LoVo (cell line): ENCODE data around the gene ALK.

Experiments
- DNase-seq: peaks from one replicate; pipeline ENCODE4 v3.0.0-alpha.2; 2016; ENCODE audit warnings: low spot score

Gene ALK

GRCh38 chr2:29400930-29401653, 520.3 kb downstream of the ALK start:
- no peak for DNase-seq

- peak; percentile 12 for DNase-seq
Observed at GRCh38 chr2:29398384-29399237, 522.8 kb downstream of the ALK start.

- no peak for DNase-seq
Observed at GRCh38 chr2:29397713-29398112, 523.7 kb downstream of the ALK start.

DNA sequence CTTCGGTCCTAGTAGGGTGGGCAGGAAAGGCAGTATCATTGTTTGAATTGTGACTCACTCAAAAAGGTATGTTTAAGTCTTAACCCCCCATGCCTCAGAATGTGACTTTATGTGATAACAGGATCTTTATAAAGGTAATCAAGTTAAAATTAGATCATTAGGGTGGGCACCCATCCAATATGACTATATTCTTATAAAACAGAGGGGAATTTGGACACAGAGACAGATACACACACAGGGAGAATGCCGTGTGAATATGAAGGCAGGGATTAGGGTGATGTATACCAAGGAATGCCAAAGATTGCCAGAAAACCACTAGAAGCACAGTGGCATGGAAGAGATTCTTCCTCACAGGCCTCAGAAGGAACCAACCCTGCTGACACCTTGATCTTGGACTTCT, 524.3 kb downstream of the ALK start:
- peak; percentile 11 for DNase-seq

- no peak for DNase-seq
Observed at GRCh38 chr2:29394981-29395350, 526.4 kb downstream of the ALK start.

DNA sequence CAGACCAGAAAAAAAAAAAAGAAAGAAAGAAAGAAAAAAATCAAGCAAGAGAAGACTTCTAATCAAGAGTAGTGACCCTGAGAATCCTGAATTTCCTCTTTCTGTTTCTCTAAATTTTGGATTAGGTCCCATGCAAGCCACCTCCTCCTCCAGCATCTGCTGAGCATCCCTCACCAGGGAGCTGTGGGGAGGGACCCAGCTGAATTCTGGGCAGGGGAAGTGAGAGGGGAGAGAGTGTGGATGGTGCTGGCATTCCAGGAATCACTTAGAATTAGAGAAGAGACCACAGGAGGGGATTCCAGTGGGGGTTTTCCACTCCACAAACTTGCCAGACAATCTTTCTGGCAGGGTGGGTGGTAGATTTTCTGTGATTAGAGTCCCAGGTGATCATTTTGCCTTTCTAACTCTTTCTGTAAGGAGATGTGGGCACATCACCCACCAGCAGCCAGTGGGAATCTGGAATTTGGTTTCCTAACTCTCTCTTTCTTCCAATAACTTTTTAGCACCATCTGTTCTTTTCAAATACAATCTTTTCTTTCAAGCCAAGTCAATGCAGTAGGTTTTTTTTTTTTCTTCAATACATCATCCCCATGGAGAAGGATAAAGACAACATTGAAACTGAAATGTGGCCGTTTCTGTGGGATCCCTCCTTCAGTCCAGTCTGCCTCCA, 526.9 kb downstream of the ALK start:
- DNase-seq, result no peak

- no peak for DNase-seq
Observed at GRCh38 chr2:29393676-29394075, 527.7 kb downstream of the ALK start.

DNA sequence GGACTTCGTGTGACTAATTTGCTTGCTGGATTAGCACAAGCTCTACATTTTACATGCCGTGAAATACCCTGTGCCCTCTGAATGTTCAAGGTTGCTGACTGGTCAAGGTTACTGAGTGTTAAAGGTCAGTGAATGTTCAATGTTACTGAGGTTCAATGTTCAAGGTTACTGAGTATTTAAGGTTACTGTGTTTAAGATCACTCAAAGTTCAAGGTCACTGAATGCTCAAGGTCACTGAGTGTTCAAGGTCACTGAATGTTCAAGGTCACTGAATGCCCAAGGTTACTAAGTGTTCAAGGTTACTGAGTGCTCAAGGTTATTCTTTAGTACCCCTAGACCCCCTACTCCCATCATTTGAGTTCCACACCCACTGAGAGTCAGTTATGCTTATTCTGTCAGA, 528.6 kb downstream of the ALK start:
- no peak for DNase-seq

- DNase-seq, result no peak
Observed at GRCh38 chr2:29390136-29390535, 531.2 kb downstream of the ALK start.

- DNase-seq, result no peak
Observed at GRCh38 chr2:29389686-29390085, 531.7 kb downstream of the ALK start.

- no peak for DNase-seq
Observed at GRCh38 chr2:29388071-29388470, 533.3 kb downstream of the ALK start.

- no peak for DNase-seq
Observed at GRCh38 chr2:29382486-29382885, 538.9 kb downstream of the ALK start.

- no peak for DNase-seq
Observed at GRCh38 chr2:29377788-29378187, 543.6 kb downstream of the ALK start.

DNA sequence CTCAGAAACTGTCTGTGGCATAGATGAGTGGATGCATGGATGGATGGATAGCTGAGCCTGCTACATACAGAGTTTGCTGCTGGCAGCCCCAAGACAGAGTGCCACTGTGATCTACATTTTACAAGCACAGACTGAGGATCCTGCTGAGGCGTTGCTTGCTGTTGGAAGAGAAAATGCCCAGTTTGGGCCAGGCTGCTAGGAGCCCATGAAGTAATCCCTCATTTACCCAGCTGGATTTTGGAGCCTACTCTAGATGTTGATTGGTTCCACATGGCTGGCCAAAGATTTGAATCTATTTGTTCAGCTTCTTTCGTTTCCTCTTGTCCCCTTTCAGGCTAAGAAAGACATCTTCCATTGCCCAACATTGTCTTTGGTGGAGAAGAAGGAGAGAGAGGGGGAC, 544.8 kb downstream of the ALK start:
- DNase-seq, result no peak

- no peak for DNase-seq
Observed at GRCh38 chr2:29375843-29376242, 545.5 kb downstream of the ALK start.

DNA sequence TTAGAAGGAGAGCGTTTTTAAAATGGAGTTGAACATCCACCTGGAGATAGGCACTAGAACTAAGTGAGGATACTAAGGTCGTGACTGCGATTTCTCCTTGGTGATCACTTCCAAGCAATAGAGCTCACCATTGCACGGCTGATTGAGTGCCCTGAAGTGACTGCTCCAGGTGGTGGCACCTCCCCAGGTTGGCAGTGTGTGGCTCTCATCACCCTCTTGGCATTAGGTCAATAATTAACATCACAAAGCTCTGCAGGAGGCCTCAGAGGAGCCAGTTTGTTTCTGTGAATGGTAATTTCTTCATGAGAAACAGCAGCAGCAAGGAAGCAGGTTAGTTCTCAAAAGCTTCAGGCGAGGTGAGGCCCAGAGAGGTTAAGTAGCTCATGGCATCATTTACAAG, 546.6 kb downstream of the ALK start:
- DNase-seq, result no peak

DNA sequence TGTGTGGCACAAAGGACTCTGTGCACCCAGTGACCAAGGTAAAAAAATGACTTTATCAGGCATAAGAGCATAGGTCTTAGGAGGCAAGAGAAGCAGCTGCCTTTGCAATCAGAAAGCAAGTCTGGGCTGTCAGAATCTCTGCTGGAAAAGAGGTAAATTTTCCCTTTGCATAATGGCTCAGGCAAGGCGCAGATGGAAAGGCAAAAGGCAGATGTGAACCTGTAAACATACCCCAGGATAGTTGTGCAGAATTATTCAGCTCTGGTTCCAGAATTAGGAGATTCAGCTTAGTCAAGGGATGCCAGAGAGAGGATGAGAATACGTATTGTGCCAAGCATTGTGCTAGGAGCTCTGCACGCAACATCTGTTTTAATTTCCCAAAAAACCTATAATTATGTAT, 547.5 kb downstream of the ALK start:
- DNase-seq, result no peak

DNA sequence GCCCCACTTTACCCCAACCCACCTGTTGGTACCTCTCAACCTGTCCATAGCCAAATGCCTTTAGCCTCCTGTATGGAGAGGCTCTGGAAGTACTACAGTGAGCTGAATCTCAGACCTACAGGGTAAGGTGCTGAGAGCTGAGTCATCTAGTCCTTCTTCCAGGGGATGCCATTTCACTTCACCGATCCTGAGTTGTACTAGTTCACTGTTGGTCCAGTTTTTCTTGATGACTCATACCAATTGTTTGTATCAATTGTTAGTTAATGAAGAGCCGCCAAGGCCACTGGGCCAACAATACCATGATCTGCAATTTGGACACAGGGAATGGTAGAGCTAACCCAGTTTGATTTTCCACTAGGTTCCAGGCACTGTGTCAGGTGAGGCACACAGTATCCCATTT, 549.2 kb downstream of the ALK start:
- no peak for DNase-seq

GRCh38 chr2:29370581-29371125, 550.7 kb downstream of the ALK start:
- no peak for DNase-seq

DNA sequence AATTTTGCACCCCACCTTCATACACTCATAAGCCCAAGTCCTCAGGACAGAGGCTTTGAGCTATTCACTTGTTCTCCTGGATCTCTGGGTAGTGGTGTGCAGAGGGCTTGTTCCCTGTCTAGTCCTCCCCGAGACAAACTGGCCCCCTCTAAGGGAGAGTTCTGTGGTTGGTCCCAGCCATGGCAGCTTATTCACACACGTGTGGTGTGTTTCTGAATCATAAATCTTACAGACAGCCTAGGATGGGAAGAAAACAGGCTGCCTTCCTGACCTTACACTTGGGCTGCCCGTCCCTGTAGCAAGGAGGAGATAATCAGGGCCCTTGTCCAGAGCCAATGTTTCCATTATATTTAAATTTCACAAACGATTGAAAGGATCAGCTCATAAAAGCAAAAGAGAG, 551.2 kb downstream of the ALK start:
- no peak for DNase-seq

GRCh38 chr2:29368659-29369040, 552.7 kb downstream of the ALK start:
- no peak for DNase-seq

DNA sequence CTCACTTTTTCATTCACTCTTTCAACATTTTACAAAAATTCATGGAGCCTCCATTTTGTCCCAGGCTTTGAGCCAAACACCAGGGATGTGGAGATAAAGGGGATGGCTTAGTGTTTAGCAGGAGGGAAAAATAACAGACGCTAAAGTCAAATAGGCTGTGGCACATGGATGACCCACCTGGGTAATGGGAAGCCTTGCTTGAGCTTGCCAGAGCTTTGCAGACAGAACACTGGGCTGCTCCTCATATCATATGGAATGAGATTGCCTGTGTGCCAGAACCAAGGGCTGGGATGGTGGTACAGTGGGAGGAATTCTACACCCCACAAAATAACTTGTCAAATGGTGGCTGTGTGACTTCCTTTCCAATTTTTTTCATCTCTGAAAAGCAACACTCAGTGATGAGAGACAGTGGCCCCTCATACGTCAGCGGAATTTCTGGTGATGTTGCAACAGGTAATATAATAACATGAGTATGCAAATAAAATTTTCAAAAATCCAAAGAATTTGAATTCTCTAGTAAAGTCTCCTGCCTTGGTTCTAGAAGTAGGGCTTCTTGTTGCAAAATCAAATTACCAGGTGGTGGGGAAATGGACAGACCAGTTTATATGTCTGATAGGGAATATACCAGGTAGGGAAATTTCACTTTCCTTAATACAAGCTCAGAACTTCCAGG, 553.3 kb downstream of the ALK start:
- DNase-seq, result peak; percentile 12
